ENCODE results near the gene STK32B.

GRCh38 chr4:5465956-5466355 lies 414.7 kb downstream of the STK32B start:
- TF ChIP-seq, protein P1, sequence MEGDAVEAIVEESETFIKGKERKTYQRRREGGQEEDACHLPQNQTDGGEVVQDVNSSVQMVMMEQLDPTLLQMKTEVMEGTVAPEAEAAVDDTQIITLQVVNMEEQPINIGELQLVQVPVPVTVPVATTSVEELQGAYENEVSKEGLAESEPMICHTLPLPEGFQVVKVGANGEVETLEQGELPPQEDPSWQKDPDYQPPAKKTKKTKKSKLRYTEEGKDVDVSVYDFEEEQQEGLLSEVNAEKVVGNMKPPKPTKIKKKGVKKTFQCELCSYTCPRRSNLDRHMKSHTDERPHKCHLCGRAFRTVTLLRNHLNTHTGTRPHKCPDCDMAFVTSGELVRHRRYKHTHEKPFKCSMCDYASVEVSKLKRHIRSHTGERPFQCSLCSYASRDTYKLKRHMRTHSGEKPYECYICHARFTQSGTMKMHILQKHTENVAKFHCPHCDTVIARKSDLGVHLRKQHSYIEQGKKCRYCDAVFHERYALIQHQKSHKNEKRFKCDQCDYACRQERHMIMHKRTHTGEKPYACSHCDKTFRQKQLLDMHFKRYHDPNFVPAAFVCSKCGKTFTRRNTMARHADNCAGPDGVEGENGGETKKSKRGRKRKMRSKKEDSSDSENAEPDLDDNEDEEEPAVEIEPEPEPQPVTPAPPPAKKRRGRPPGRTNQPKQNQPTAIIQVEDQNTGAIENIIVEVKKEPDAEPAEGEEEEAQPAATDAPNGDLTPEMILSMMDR (conservative IDR thresholded peaks at IDR 0.05; ENCODE audit: low read depth, low read length) = no peak
- no peak for TF ChIP-seq EZH2 (IDR thresholded peaks at IDR 0.05; ENCODE audit: low read length, unreplicated experiment)
